Lower leg skin (tissue), 3 donors: ENCODE results near the gene CHRM5.

Source experiments
- CTCF ChIP-seq, 3 donors: fragments of 450-650 bp; IDR thresholded peaks; one replicate each; pipeline ENCODE4 v1.5.1; 2016; ENCODE audit warnings: antibody characterized with exemption in 3 of 3, mild to moderate bottlenecking in 3 of 3, moderate library complexity in 2 of 3
- POLR2A ChIP-seq, 2 donors: fragments of 450-650 bp; IDR thresholded peaks; one replicate each; pipeline ENCODE4 v1.6.1; 2016 to 2017; ENCODE audit warnings: antibody characterized with exemption in 2 of 2, mild to moderate bottlenecking in 1 of 2, moderate library complexity in 1 of 2

- TF ChIP-seq CTCF (IDR thresholded peaks at IDR 0.05) (no peak), POLR2A (IDR thresholded peaks at IDR 0.05) (no peak)
Observed at GRCh38 chr15:34078900-34079299, 110.6 kb downstream of the CHRM5 start.
